ENCODE results near the gene SNRNP25. TPM values are rescaled to one million over a fixed set of nuclear protein-coding genes. Genes with fewer than 3 reads are reported as not detected.

Gene SNRNP25
- total and polyA plus RNA-seq, 9 of the 15 experiments (the other 6 are each of a cell fraction or from before 2014, with no cell fraction given), result 59.0 to 176 (median 108) TPM

DNA sequence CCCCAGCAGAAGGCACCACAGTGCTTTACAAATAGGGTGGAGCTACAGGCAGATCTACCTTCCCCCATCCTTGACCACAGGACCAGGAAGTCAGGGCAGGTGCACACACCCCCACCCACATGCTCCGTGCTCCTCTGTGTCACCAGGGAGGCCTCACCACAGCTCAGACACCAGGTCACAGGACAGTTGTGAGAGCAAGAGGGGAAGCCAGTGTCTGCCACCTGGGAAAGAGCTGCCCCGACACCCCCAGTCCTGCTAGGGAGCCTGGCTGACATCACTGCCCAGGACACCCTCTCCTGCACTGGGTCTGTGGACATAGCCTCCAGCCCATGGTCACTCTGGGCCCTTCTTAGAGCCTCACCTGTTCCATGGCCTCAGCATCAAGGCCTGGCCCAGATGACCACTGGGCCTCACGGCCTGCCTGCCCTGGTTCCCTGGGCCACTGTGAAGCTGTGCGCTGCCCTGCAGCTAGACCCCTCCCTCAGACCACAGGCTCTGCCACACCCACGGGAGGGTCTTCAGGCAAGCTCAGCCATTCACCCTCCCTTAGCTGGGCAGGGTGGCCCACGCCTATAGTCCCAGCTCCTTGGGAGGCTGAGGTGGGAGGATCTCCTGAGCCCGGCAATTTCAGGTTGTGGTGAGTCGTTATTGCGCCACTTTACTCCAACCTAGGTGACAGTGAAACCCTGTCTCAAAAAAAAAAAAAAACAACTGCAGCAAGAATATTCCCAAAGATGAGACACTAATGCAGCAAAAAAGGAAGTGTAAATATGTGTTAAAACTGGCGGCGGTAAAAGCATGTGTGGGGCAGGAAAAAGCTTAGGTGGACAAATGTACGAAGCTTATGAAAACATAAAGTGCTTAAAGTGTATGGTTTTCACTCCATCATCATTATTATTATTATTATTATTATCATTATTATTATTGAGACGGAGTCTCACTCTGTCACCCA is 14.4 kb upstream of the SNRNP25 start (continued):
- TF ChIP-seq, protein P1, sequence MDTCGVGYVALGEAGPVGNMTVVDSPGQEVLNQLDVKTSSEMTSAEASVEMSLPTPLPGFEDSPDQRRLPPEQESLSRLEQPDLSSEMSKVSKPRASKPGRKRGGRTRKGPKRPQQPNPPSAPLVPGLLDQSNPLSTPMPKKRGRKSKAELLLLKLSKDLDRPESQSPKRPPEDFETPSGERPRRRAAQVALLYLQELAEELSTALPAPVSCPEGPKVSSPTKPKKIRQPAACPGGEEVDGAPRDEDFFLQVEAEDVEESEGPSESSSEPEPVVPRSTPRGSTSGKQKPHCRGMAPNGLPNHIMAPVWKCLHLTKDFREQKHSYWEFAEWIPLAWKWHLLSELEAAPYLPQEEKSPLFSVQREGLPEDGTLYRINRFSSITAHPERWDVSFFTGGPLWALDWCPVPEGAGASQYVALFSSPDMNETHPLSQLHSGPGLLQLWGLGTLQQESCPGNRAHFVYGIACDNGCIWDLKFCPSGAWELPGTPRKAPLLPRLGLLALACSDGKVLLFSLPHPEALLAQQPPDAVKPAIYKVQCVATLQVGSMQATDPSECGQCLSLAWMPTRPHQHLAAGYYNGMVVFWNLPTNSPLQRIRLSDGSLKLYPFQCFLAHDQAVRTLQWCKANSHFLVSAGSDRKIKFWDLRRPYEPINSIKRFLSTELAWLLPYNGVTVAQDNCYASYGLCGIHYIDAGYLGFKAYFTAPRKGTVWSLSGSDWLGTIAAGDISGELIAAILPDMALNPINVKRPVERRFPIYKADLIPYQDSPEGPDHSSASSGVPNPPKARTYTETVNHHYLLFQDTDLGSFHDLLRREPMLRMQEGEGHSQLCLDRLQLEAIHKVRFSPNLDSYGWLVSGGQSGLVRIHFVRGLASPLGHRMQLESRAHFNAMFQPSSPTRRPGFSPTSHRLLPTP (IDR thresholded peaks at IDR 0.05; ENCODE audit: borderline replicate concordance, extremely low read depth, insufficient read length), result no peak
- TF ChIP-seq ARID3B (CRISPR knock-in tag; IDR thresholded peaks at IDR 0.05; ENCODE audit: borderline replicate concordance), result no peak
- TF ChIP-seq CEBPG (CRISPR knock-in tag; IDR thresholded peaks at IDR 0.05), result peak; percentile 46; the same call in 1 of the 2 replicates
- no peak for TF ChIP-seq CEBPG (tag; conservative IDR thresholded peaks at IDR 0.05 in 1 of 2, IDR thresholded peaks at IDR 0.05 in 1 of 2)
- TF ChIP-seq RAD51 (IDR thresholded peaks at IDR 0.05; ENCODE audit: borderline replicate concordance, low read depth), result no peak
- TF ChIP-seq ATF1 (CRISPR knock-in tag; IDR thresholded peaks at IDR 0.05), result no peak
- no peak for TF ChIP-seq ATF1 (tag; IDR thresholded peaks at IDR 0.05)
- no peak for TF ChIP-seq FUS (optimal IDR thresholded peaks at IDR 0.05; ENCODE audit: low read depth, low read length)
- TF ChIP-seq KAT7 (CRISPR knock-in tag; IDR thresholded peaks at IDR 0.05; ENCODE audit: borderline replicate concordance), result no peak
- TF ChIP-seq RAD21 (CRISPR knock-in tag; conservative IDR thresholded peaks at IDR 0.05 in 1 of 2, IDR thresholded peaks at IDR 0.05 in 1 of 2), result no peak
- no peak for TF ChIP-seq TEAD1 (CRISPR knock-in tag; IDR thresholded peaks at IDR 0.05)
- TF ChIP-seq ZNF583 (CRISPR knock-in tag; IDR thresholded peaks at IDR 0.05), result no peak
- TF ChIP-seq ZNF77 (CRISPR knock-in tag; IDR thresholded peaks at IDR 0.05), result no peak
- no peak for TF ChIP-seq SETDB1 (IDR thresholded peaks at IDR 0.05; ENCODE audit: low read length)
- no peak for TF ChIP-seq POLR3G (IDR thresholded peaks at IDR 0.05; ENCODE audit: extremely low read depth, insufficient read length, insufficient replicate concordance)
- TF ChIP-seq SNIP1 (IDR thresholded peaks at IDR 0.05; ENCODE audit: low read depth), result no peak
- TF ChIP-seq NFATC3 (IDR thresholded peaks at IDR 0.05), result no peak
- TF ChIP-seq ZNF507 (tag; conservative IDR thresholded peaks at IDR 0.05), result no peak
- TF ChIP-seq ZNF766 (CRISPR knock-in tag; conservative IDR thresholded peaks at IDR 0.05), result no peak
- no peak for TF ChIP-seq MIER1 (IDR thresholded peaks at IDR 0.05; ENCODE audit: low read depth)
- TF ChIP-seq CEBPB (tag; IDR thresholded peaks at IDR 0.05), result peak; percentile 78
- TF ChIP-seq ARID3A (IDR thresholded peaks at IDR 0.05; ENCODE audit: borderline replicate concordance, low read depth, low read length), result no peak
- TF ChIP-seq WHSC1 (IDR thresholded peaks at IDR 0.05; ENCODE audit: low read length), result no peak
- no peak for TF ChIP-seq RB1 (IDR thresholded peaks at IDR 0.05; ENCODE audit: low read depth)
